GM21825 (cell line): Measurements from ENCODE around the gene DLG2.

Experiments
- ATAC-seq: cut with Tn5 transposase; IDR thresholded peaks from one replicate; pipeline ENCODE4 v1.9.1; 2021; ENCODE audit warnings: mild to moderate bottlenecking, moderate library complexity; ENCODE audit not compliant: unreplicated experiment

Gene DLG2

GRCh38 chr11:85137597-85137996 is 489.5 kb downstream of the DLG2 start:
- ATAC-seq, result no peak

- ATAC-seq, result no peak
Measured at GRCh38 chr11:85133636-85134035, 493.5 kb downstream of the DLG2 start.

- no peak for ATAC-seq
Measured at GRCh38 chr11:85132851-85133585, 494.1 kb downstream of the DLG2 start.

GRCh38 chr11:85127349-85127748 is 499.8 kb downstream of the DLG2 start:
- no peak for ATAC-seq

GRCh38 chr11:85123752-85124231 is 503.4 kb downstream of the DLG2 start:
- peak; percentile 90 for ATAC-seq

- ATAC-seq, result no peak
Measured at GRCh38 chr11:85118151-85118550, 509.0 kb downstream of the DLG2 start.

- no peak for ATAC-seq
Measured at GRCh38 chr11:85115798-85116197, 511.3 kb downstream of the DLG2 start.

- ATAC-seq, result no peak
Measured at GRCh38 chr11:85114786-85115185, 512.4 kb downstream of the DLG2 start.

GRCh38 chr11:85110246-85110645 is 516.9 kb downstream of the DLG2 start:
- peak; percentile 92 for ATAC-seq

GRCh38 chr11:85109141-85109540 is 518.0 kb downstream of the DLG2 start:
- ATAC-seq, result peak; percentile 61

GRCh38 chr11:85105868-85106267 is 521.3 kb downstream of the DLG2 start:
- ATAC-seq, result no peak

GRCh38 chr11:85099522-85099921 is 527.6 kb downstream of the DLG2 start:
- ATAC-seq, result no peak

GRCh38 chr11:85098996-85099395 is 528.1 kb downstream of the DLG2 start:
- no peak for ATAC-seq

GRCh38 chr11:85096939-85097338 is 530.2 kb downstream of the DLG2 start:
- peak; percentile 77 for ATAC-seq

GRCh38 chr11:85095239-85095638 is 531.9 kb downstream of the DLG2 start:
- ATAC-seq, result no peak

GRCh38 chr11:85094795-85095194 is 532.3 kb downstream of the DLG2 start:
- no peak for ATAC-seq

- no peak for ATAC-seq
Measured at GRCh38 chr11:85089654-85090053, 537.5 kb downstream of the DLG2 start.

- no peak for ATAC-seq
Measured at GRCh38 chr11:85088286-85088685, 538.9 kb downstream of the DLG2 start.

- ATAC-seq, result no peak
Measured at GRCh38 chr11:85086504-85087284, 540.5 kb downstream of the DLG2 start.

- ATAC-seq, result no peak
Measured at GRCh38 chr11:85076535-85077330, 550.4 kb downstream of the DLG2 start.

GRCh38 chr11:85062659-85063058 is 564.5 kb downstream of the DLG2 start:
- peak; percentile 98 for ATAC-seq
